NT2/D1 (cell line): ENCODE data around the gene PHC2.

ENCODE experiments used
- SUZ12 ChIP-seq: IDR thresholded peaks from 2 replicates; pipeline ENCODE4 v1.6.1; 2011; ENCODE audit not compliant: insufficient read length, insufficient read depth; ENCODE audit errors: extremely low read depth
- YY1 ChIP-seq: IDR thresholded peaks from 2 replicates; pipeline ENCODE4 v1.6.1; 2011; ENCODE audit not compliant: insufficient read length, insufficient read depth
- ZNF274 ChIP-seq: IDR thresholded peaks from 2 replicates; pipeline ENCODE4 v1.6.1; 2011; ENCODE audit warnings: mild to moderate bottlenecking, low read depth, low read length

GRCh38 chr1:33433509-33434362 lies 2.8 kb upstream of the PHC2 start:
- TF ChIP-seq YY1 (no peak), ZNF274 (no peak), SUZ12 (no peak)
